RWPE1 (cell line): ENCODE results near the gene TASOR2.

ENCODE experiments used
- CTCF ChIA-PET: fragments of 350-600 bp; sonication (Branson Sonifier 250); formaldehyde crosslinking; extraction: SDS; loops from one replicate; lab custom pipeline; 2021; lab: Yijun Ruan, JAX
- POLR2A ChIA-PET: fragments of 400-600 bp; formaldehyde crosslinking; extraction: SDS; loops from one replicate; lab custom pipeline; 2020; ENCODE audit warnings: antibody characterized with exemption; ENCODE audit not compliant: low non-redundant PET; lab: Yijun Ruan, JAX
- DNase-seq: peaks from one replicate; pipeline ENCODE4 v3.0.0; 2012; ENCODE audit warnings: low spot score
- H3K27ac ChIP-seq: fragments of 450-650 bp; 2 replicates; pipeline ENCODE4 v1.5.1; 2017
- TF ChIP-seq, protein P1 (sequence below): fragments of 450-650 bp; conservative IDR thresholded peaks from 2 replicates; pipeline ENCODE4 v1.5.1; 2017; ENCODE audit warnings: low read depth, mild to moderate bottlenecking

TASOR2 gene

DNA sequence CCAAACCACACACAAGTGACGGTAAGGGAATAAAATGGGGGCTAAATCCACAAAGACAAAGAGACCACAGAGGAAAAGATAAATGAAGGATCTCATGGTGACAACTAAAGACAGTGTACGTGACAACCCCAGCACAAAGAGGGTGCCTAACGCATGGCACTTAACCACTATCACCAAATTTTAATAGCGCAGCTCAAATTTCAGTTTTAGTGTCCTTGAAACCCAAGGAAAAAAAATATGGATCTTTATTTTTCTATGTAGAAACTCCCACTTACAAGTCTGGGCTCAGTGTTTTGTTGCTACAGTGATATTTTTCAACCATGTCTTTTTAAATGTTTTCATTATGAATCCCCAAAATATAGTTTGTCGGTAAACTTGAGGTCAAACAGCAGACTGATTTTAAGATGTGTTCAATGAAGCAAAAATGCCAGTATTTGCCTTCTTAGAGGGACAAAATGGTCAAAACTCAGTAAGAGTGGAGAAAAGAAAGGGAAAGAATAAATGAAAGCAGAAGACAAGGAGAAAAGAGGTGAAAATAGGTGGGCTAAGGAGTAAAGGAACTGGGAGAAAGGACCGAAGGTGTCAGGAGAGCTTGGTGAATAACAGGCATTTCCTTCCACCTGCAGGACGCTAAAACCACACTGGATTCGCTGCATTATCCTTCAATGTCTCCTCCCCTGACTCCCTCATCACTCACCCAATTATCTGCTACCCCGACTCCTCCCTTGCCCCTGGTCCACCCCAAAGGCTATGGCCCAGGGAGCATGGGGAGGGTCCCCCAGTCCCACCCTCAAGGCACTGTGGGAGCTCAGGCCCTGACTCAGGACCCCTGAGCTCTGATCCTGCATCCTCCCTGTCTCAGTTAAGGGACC lies 21.7 kb upstream of the TASOR2 start:
- POLR2A ChIA-PET, result no interaction called here
- no peak for DNase-seq
- CTCF ChIA-PET, result interaction anchor here (1.1 kb wide), 1 partner anchor 11 kb away, joined by 5 read pairs; no protein-coding TSS in a partner anchor
- TF ChIP-seq, protein P1, sequence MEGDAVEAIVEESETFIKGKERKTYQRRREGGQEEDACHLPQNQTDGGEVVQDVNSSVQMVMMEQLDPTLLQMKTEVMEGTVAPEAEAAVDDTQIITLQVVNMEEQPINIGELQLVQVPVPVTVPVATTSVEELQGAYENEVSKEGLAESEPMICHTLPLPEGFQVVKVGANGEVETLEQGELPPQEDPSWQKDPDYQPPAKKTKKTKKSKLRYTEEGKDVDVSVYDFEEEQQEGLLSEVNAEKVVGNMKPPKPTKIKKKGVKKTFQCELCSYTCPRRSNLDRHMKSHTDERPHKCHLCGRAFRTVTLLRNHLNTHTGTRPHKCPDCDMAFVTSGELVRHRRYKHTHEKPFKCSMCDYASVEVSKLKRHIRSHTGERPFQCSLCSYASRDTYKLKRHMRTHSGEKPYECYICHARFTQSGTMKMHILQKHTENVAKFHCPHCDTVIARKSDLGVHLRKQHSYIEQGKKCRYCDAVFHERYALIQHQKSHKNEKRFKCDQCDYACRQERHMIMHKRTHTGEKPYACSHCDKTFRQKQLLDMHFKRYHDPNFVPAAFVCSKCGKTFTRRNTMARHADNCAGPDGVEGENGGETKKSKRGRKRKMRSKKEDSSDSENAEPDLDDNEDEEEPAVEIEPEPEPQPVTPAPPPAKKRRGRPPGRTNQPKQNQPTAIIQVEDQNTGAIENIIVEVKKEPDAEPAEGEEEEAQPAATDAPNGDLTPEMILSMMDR, result no peak
- no peak overlapping the region for H3K27ac ChIP-seq

- no peak overlapping the region for H3K27ac ChIP-seq
- TF ChIP-seq, protein P1, result no peak
- ChIA-PET POLR2A (no interaction called here), CTCF (interaction anchor here (1.1 kb wide), 1 partner anchor 12 kb away, joined by 5 read pairs; no protein-coding TSS in a partner anchor)
- no peak for DNase-seq
Observed at GRCh38 chr10:5663692-5664427, 20.8 kb upstream of the TASOR2 start.

GRCh38 chr10:5665373-5666007 lies 19.1 kb upstream of the TASOR2 start:
- peak overlapping the region; percentile 72 for H3K27ac ChIP-seq
- no peak for DNase-seq
- ChIA-PET CTCF (no interaction called here), POLR2A (no interaction called here)
- TF ChIP-seq, protein P1, result no peak

- peak within 1 kb of the TSS; percentile 72 for H3K27ac ChIP-seq
- CTCF ChIA-PET, result no interaction called here
- peak; percentile 53 for DNase-seq
- TF ChIP-seq, protein P1, result no peak
- POLR2A ChIA-PET, result no interaction called here
Observed at GRCh38 chr10:5666008-5666840, 18.4 kb upstream of the TASOR2 start, which contains the start of gene ASB13. ASB13 (minus strand) TSS chr10:5666595; CDS start chr10:5666551, 44 bp downstream.

DNA sequence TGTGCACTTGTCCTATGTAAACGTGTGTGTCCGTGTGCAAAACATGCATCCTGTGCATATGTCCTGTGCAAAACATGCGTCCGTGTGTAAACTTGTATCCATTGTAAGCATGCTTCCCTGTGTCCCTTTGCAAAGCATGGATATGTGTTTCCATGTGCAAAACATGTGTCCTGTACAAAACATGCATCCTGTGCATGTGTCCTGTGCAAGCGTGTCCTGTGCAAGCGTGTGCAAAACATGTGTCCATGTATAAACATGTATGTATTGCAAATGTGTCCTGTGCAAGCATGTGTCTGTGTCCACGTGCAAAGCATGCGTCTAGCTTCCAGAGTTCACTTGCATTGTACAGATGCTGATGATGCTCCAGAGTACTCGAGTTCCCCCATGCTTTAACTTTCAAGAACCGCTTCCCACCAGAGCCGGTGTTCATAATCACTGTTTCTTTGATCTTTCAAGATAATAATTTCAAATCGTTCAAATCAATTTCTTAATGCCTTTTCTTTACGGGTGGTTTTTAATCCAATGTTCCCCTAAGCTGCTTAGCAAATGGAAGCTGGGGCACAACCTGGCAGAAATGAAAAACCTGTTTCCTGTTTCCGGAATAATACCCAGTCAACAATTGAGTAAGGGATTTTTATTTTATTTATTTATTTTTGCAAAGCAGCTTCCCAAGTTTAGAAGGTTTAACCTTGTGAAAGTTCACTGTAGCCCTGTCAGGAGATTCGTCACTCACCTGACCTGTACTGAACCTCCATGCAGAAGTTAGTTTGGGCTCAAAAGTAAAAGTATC lies 17.6 kb upstream of the TASOR2 start:
- no peak for DNase-seq
- peak overlapping the region; percentile 72 for H3K27ac ChIP-seq
- CTCF ChIA-PET, result no interaction called here
- TF ChIP-seq, protein P1, result no peak
- POLR2A ChIA-PET, result no interaction called here
